GM23248 (cell line): ENCODE data around the gene TRAF7. TPM values are rescaled to one million over a fixed set of nuclear protein-coding genes. Genes with fewer than 3 reads are reported as not detected.

ENCODE experiments used
- DNase-seq: peaks from one replicate; pipeline ENCODE4 v3.0.0-alpha.2; 2015
- H2AFZ ChIP-seq: fragments of 200-600 bp; sonication (generic); 2 replicates; pipeline ENCODE4 v1.6.1; 2016; ENCODE audit warnings: antibody characterized with exemption
- H3F3A ChIP-seq: fragments of 200-600 bp; sonication (generic); 2 replicates; pipeline ENCODE4 v1.6.1; 2016; ENCODE audit warnings: mild to moderate bottlenecking, antibody characterized with exemption, mixed run types; ENCODE audit not compliant: insufficient read depth
- H3K27ac ChIP-seq: fragments of 200-600 bp; sonication (generic); 2 replicates; pipeline ENCODE4 v1.5.1; 2016; ENCODE audit warnings: mild to moderate bottlenecking
- H3K27me3 ChIP-seq: fragments of 200-600 bp; sonication (generic); replicated peaks from 2 replicates; pipeline ENCODE4 v1.6.1; 2016; ENCODE audit warnings: mild to moderate bottlenecking; ENCODE audit not compliant: insufficient read depth
- H3K36me3 ChIP-seq: fragments of 200-600 bp; sonication (generic); 2 replicates; pipeline ENCODE4 v1.6.1; 2016; ENCODE audit warnings: low read depth, mild to moderate bottlenecking
- H3K4me1 ChIP-seq: fragments of 200-600 bp; sonication (generic); 2 replicates; pipeline ENCODE4 v1.6.1; 2016; ENCODE audit warnings: mild to moderate bottlenecking; ENCODE audit not compliant: insufficient read depth
- H3K4me2 ChIP-seq: fragments of 200-600 bp; sonication (generic); one replicate; pipeline ENCODE4 v1.6.1; 2016; ENCODE audit warnings: mild to moderate bottlenecking; ENCODE audit not compliant: unreplicated experiment
- H3K4me3 ChIP-seq: fragments of 200-600 bp; sonication (generic); 2 replicates; pipeline ENCODE4 v1.5.1; 2016; ENCODE audit warnings: mild to moderate bottlenecking
- H3K79me2 ChIP-seq: fragments of 200-600 bp; sonication (generic); 2 replicates; pipeline ENCODE4 v1.6.1; 2016; ENCODE audit warnings: mild to moderate bottlenecking; ENCODE audit not compliant: insufficient read depth
- H3K9ac ChIP-seq: fragments of 200-600 bp; sonication (generic); 2 replicates; pipeline ENCODE4 v1.6.1; 2016; ENCODE audit warnings: mild to moderate bottlenecking
- H3K9me2 ChIP-seq: fragments of 200-600 bp; sonication (generic); 2 replicates; pipeline ENCODE4 v1.6.1; 2016; ENCODE audit warnings: mixed run types, mild to moderate bottlenecking, moderate library complexity; ENCODE audit not compliant: insufficient read depth
- H3K9me3 ChIP-seq: fragments of 200-600 bp; sonication (generic); one replicate; pipeline ENCODE4 v1.6.1; 2017; ENCODE audit warnings: low read depth
- H4K20me1 ChIP-seq: fragments of 200-600 bp; sonication (generic); 2 replicates; pipeline ENCODE4 v1.6.0; 2016; ENCODE audit not compliant: insufficient read depth
- EZH2 ChIP-seq: fragments of 200-600 bp; sonication (generic); IDR thresholded peaks from 2 replicates; pipeline ENCODE4 v1.6.1; 2018; ENCODE audit warnings: antibody characterized with exemption, mild to moderate bottlenecking; ENCODE audit not compliant: insufficient read depth, poor library complexity, severe bottlenecking
- EZH2phosphoT487 ChIP-seq: fragments of 200-600 bp; sonication (generic); IDR thresholded peaks from 2 replicates; pipeline ENCODE4 v1.6.1; 2018; ENCODE audit warnings: antibody characterized with exemption, moderate library complexity, mild to moderate bottlenecking, low read depth; ENCODE audit not compliant: insufficient read depth
- WGBS, 2 experiments: methylation state at CpG; one replicate each; pipeline ENCODE4 v1.1.6; 2015 to 2017; ENCODE audit warnings: low lambda C conversion rate in 2 of 2, low coverage in 1 of 2; ENCODE audit errors: missing lambda C conversion rate in 2 of 2; 5-methylcytosine and 5-hydroxymethylcytosine counted together
- in situ Hi-C: fragments of 300-500 bp; cut with MboI; formaldehyde crosslinking; loops from 2 replicates; pipeline ENCODE4 v1.15.0; 2020
- polyA plus RNA-seq: library from polyadenylated mRNA; unstranded; fragments of >200 nt; fragmentation: Nextera tagmentation; extraction: Ambion mirVana; gene quantifications from 2 replicates; pipeline ENCODE4 v1.2.1, GENCODE V29; 2016
- total RNA-seq: library from RNA; depleted of rRNA; stranded (reverse); fragments of >200 nt; shearing (Covaris generic); gene quantifications from 2 replicates; pipeline ENCODE4 v1.2.3, GENCODE V29; 2014

Gene TRAF7
- total and polyA plus RNA-seq, 2 experiments from 2014 or later: 29.3 to 72.7 TPM

DNA sequence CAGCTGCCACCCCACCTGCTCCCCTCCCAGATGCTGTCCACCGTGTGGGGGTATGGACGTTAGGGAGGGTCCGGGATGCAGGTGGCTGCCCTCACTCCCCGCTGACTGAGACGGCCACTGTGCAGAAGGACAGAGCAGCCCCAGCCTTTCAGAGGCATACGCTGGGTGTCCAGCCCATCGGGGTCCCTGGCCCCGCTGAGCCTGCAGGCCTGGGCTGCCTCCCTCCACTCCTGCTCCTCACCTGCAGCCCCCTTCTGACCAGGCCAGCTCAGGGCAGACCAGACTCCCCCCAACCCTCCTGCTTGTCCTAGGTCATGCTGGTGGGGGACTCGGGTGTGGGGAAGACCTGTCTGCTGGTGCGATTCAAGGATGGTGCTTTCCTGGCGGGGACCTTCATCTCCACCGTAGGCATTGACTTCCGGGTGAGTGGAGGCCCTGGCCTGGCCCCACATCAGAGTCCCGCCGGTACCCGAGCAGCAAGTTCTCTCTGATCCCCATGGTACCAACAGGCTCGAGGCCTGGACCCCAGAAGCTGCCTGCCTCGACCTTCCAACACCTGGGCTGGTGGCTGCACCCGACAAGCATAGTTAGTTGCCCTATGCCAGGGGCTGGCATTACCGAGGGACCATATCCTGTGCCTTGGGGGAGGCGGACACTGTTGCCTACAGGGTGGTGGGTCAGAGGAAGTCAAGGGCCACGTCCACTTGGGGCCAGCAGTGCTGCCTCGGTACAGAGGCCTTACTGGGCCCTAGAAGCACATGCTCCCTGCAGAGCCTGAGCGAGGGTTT, 5.8 kb upstream of the TRAF7 start:
- peaks cover 20% of the 10 kb centered on the region for H3K4me1 ChIP-seq
- H3K9me3 ChIP-seq: no peaks in the 10 kb centered on the region
- H2AFZ ChIP-seq: no peak overlapping the region
- H3K79me2 ChIP-seq: peaks cover 40% of the 10 kb centered on the region
- H3F3A ChIP-seq: peaks cover 47% of the 10 kb centered on the region
- TF ChIP-seq EZH2 (no peak), EZH2phosphoT487 (no peak)
- H3K4me2 ChIP-seq: no peak overlapping the region
- no peak overlapping the region; the same call in 1 of the 2 replicates for H3K9ac ChIP-seq
- H4K20me1 ChIP-seq: peaks cover 25% of the 10 kb centered on the region; the same call in 1 of the 2 replicates
- DNase-seq: no peak
- peaks cover 8% of the 10 kb centered on the region; the same call in 1 of the 2 replicates for H3K36me3 ChIP-seq
- no peak overlapping the region for H3K27ac ChIP-seq
- H3K9me2 ChIP-seq: no peaks in the 10 kb centered on the region
- in situ Hi-C loops: loop anchor here (10.0 kb wide), 1 partner anchor 125 kb away; the partner anchor contains the start of gene NHERF2
- H3K4me3 ChIP-seq: peak overlapping the region; percentile 66; the same call in 1 of the 2 replicates
- no peaks in the 10 kb centered on the region for H3K27me3 ChIP-seq
- 65% methylated on average over 24 of the region's 24 CpGs for WGBS, 2 experiments

DNA sequence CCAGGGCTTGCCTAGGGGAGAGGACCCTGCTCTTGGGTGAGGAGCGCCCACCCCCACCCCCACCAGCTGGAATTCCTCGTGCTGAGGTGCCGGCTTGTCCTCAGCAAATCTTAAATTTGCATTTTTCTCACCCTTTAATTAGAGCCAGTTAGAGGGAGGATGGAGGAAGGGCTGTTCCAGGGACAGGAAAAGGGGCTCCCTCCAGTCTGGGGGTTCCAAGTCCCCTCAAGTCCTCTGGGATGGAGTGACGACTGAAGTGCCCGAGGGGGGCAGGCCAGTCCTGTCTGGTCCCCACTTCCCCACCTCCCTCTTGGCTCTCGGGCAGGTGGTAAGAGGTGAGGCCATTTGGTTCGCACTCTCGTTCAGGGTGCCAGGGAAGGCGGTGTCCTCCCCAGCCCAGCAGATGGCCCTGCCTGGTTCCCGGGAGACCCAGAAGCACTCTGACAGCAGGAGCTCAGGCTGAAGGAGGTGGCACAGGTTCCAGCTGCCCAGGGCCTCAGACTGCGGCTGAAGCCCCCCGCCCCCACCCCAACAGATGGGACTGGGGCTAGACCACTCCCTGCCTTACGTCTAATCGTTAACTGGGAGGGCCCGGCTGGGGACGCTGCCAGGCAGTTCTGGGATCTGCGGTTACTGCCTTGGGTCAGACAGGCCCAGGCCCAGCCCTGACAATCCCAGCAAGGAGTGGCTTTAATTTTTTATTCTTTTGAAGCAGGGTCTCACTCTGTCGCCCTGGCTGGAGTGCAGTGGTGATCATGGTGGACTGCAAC, 5.0 kb upstream of the TRAF7 start:
- Histone ChIP-seq H4K20me1 (peaks cover 25% of the 10 kb centered on the region; the same call in 1 of the 2 replicates), H3K79me2 (peaks cover 43% of the 10 kb centered on the region), H3K4me2 (no peak overlapping the region), H2AFZ (no peak overlapping the region), H3K27me3 (no peaks in the 10 kb centered on the region), H3K4me1 (peaks cover 20% of the 10 kb centered on the region), H3F3A (peaks cover 48% of the 10 kb centered on the region), H3K9me2 (no peaks in the 10 kb centered on the region), H3K36me3 (peaks cover 8% of the 10 kb centered on the region; the same call in 1 of the 2 replicates), H3K9ac (no peak overlapping the region), H3K9me3 (no peaks in the 10 kb centered on the region), H3K27ac (no peak overlapping the region), H3K4me3 (no peak overlapping the region)
- 48 to 59% methylated on average over 17 to 18 of the region's 18 CpGs for WGBS, 2 experiments
- DNase-seq: no peak
- TF ChIP-seq EZH2phosphoT487: no peak
- no peak for TF ChIP-seq EZH2
- in situ Hi-C loops: no loop called here

DNA sequence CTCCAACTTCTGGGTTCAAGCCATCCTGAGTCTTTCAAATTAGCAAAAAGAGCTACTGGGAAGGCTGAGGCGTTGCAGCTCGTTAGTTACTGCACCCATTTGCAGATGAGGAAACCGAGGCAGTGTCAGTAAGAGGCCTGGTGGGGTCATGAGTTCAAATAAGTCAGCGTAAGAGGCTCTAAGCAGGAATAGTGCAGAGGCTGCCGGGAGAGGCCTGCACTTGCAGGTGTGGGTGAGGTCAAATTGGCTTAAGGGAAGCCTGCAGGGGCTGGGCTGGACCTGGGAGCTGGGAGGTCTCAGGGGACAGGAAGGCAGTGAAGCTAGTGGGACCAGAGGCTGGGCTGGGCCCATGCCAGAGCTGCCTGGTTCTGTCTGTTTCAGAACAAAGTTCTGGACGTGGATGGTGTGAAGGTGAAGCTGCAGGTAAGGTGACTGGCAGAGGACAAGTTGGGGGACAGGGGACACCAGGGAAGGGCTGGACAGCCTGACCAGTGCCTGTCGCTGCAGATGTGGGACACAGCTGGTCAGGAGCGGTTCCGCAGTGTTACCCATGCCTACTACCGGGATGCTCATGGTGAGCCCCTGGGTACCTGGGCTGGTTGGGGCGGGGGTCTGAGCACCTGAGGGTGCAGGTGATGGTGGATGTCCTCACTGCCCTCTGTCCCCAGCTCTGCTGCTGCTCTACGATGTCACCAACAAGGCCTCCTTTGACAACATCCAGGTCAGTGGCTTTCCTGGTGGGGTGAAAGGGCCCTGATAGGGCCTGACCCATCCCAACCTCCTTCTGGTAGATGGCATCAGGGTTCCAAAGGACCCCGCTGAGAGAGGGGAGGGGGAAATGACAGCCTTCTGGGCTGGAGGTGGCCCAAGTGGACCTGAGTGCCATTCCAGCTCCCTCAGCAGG, 4.1 kb upstream of the TRAF7 start:
- no peak for DNase-seq
- Histone ChIP-seq H3F3A (peaks cover 48% of the 10 kb centered on the region), H4K20me1 (peaks cover 25% of the 10 kb centered on the region; the same call in 1 of the 2 replicates), H2AFZ (no peak overlapping the region), H3K9ac (peak overlapping the region; percentile 95; the same call in 1 of the 2 replicates), H3K9me3 (no peaks in the 10 kb centered on the region), H3K4me2 (no peak overlapping the region), H3K27me3 (no peaks in the 10 kb centered on the region), H3K4me1 (peaks cover 20% of the 10 kb centered on the region), H3K27ac (peak overlapping the region; percentile 14; the same call in 1 of the 2 replicates), H3K79me2 (peaks cover 49% of the 10 kb centered on the region), H3K4me3 (no peak overlapping the region), H3K9me2 (no peaks in the 10 kb centered on the region), H3K36me3 (peaks cover 8% of the 10 kb centered on the region; the same call in 1 of the 2 replicates)
- TF ChIP-seq EZH2phosphoT487 (no peak), EZH2 (no peak)
- in situ Hi-C loops: no loop called here
- 77 to 78% methylated on average over 13 of the region's 13 CpGs for WGBS, 2 experiments
